ENCODE measurements around the gene PCK2.

Gene PCK2

GRCh38 chr14:24147761-24148428, 53.8 kb downstream of the PCK2 start:
- H3K27me3 ChIP-seq (ENCODE audit: insufficient read depth, low read length): no peaks in the 10 kb centered on the region
- H3K4me1 ChIP-seq (ENCODE audit: insufficient read depth, low read length): peaks cover 22% of the 10 kb centered on the region
- H3K36me3 ChIP-seq (ENCODE audit: insufficient read depth, low read length): peaks cover 55% of the 10 kb centered on the region
- H3K4me3 ChIP-seq (ENCODE audit: low read length): peak overlapping the region; percentile 66
- no peaks in the 10 kb centered on the region for H3K9me3 ChIP-seq (ENCODE audit: low read length)
- H2AFZ ChIP-seq (ENCODE audit: low read depth, low read length): peak overlapping the region; percentile 56

DNA sequence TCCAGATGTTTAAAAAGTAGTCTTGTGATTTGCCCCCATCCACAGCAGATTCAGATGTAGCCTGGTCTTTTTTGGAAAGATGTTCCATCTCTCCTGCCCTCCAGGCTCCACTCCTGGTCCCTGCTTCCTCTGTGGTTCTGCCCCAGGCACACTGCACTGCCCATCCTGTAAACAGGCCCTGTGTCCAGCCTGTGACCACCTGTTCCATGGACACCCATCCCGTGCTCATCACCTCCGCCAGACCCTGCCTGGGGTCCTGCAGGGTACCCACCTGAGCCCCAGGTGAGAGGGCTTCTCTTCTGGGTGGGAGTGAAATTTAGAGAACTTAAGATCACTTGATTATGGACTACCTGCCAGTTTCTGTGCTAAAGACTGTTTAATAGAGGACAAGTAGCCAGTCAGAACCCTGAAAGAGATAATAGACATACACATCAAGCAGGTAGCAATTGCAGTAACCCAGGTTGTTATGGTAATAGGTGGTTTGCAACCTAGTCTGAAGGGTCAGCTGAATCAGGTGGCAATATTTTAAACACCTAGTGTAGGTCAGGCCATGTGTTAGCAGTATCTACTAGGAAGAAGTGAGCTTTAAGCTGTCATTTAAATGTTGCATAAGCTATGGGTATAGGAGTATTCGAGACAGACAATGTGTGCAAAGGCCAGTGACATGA, 55.3 kb downstream of the PCK2 start:
- no peak overlapping the region for H3K4me3 ChIP-seq (ENCODE audit: low read length)
- H3K27me3 ChIP-seq (ENCODE audit: insufficient read depth, low read length): no peaks in the 10 kb centered on the region
- H3K36me3 ChIP-seq (ENCODE audit: insufficient read depth, low read length): peaks cover 46% of the 10 kb centered on the region
- H3K9me3 ChIP-seq (ENCODE audit: low read length): no peaks in the 10 kb centered on the region
- H2AFZ ChIP-seq (ENCODE audit: low read depth, low read length): no peak overlapping the region
- peaks cover 22% of the 10 kb centered on the region for H3K4me1 ChIP-seq (ENCODE audit: insufficient read depth, low read length)

DNA sequence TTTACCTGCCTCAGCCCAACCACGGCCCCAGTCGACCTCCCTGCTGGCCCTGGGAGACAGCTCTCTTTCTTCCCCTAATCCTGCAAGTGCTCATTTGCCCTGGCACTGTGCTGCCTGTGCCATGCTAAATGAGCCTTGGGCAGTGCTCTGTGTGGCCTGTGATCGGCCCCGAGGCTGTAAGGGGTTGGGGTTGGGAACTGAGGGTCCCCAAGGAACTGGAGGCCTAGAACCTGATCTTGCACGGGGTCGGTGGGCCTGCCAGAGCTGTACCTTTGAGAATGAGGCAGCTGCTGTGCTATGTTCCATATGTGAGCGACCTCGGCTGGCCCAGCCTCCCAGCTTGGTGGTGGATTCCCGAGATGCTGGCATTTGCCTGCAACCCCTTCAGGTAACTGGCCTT, 56.0 kb downstream of the PCK2 start:
- H2AFZ ChIP-seq (ENCODE audit: low read depth, low read length): no peak overlapping the region
- H3K4me3 ChIP-seq (ENCODE audit: low read length): no peak overlapping the region
- peaks cover 22% of the 10 kb centered on the region for H3K4me1 ChIP-seq (ENCODE audit: insufficient read depth, low read length)
- no peaks in the 10 kb centered on the region for H3K9me3 ChIP-seq (ENCODE audit: low read length)
- H3K36me3 ChIP-seq (ENCODE audit: insufficient read depth, low read length): peaks cover 48% of the 10 kb centered on the region
- H3K27me3 ChIP-seq (ENCODE audit: insufficient read depth, low read length): no peaks in the 10 kb centered on the region

- H3K4me3 ChIP-seq (ENCODE audit: low read length): no peak overlapping the region
- H3K4me1 ChIP-seq (ENCODE audit: insufficient read depth, low read length): peaks cover 19% of the 10 kb centered on the region
- H3K9me3 ChIP-seq (ENCODE audit: low read length): no peaks in the 10 kb centered on the region
- H2AFZ ChIP-seq (ENCODE audit: low read depth, low read length): no peak overlapping the region
- no peaks in the 10 kb centered on the region for H3K27me3 ChIP-seq (ENCODE audit: insufficient read depth, low read length)
- H3K36me3 ChIP-seq (ENCODE audit: insufficient read depth, low read length): peaks cover 53% of the 10 kb centered on the region
Measured at GRCh38 chr14:24150567-24150966, 56.5 kb downstream of the PCK2 start.

DNA sequence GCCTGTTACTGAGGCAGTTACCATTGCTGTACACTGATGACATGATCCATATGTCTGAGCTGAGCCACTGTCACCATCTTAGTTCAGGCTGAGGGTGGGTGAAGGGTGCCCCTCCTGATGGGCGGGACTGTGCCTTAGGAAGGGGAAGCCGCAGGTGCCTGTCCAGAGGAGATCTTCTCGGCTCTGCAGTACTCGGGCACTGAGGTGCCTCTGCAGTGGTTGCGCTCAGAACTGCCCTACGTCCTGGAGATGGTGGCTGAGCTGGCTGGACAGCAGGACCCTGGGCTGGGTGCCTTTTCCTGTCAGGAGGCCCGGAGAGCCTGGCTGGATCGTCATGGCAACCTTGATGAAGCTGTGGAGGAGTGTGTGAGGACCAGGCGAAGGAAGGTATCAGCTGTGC, 56.9 kb downstream of the PCK2 start:
- Histone ChIP-seq H3K27me3 (ENCODE audit: insufficient read depth, low read length) (no peaks in the 10 kb centered on the region), H3K4me3 (ENCODE audit: low read length) (no peak overlapping the region), H2AFZ (ENCODE audit: low read depth, low read length) (no peak overlapping the region), H3K9me3 (ENCODE audit: low read length) (no peaks in the 10 kb centered on the region), H3K4me1 (ENCODE audit: insufficient read depth, low read length) (peaks cover 15% of the 10 kb centered on the region), H3K36me3 (ENCODE audit: insufficient read depth, low read length) (peaks cover 57% of the 10 kb centered on the region)

- Histone ChIP-seq H2AFZ (ENCODE audit: low read depth, low read length) (no peak overlapping the region), H3K4me1 (ENCODE audit: insufficient read depth, low read length) (peaks cover 11% of the 10 kb centered on the region), H3K27me3 (ENCODE audit: insufficient read depth, low read length) (no peaks in the 10 kb centered on the region), H3K9me3 (ENCODE audit: low read length) (no peaks in the 10 kb centered on the region), H3K36me3 (ENCODE audit: insufficient read depth, low read length) (peaks cover 61% of the 10 kb centered on the region), H3K4me3 (ENCODE audit: low read length) (no peak overlapping the region)
Measured at GRCh38 chr14:24151404-24152080, 57.4 kb downstream of the PCK2 start.

Measured in neuron (in vitro differentiated cells).